ENCODE measurements around the gene DDX51. TPM values are rescaled to one million over a fixed set of nuclear protein-coding genes. Genes with fewer than 3 reads are reported as not detected.

DDX51 gene
- total and polyA plus RNA-seq, 2 experiments from 2014 or later: 12.4 to 18.3 TPM

DNA sequence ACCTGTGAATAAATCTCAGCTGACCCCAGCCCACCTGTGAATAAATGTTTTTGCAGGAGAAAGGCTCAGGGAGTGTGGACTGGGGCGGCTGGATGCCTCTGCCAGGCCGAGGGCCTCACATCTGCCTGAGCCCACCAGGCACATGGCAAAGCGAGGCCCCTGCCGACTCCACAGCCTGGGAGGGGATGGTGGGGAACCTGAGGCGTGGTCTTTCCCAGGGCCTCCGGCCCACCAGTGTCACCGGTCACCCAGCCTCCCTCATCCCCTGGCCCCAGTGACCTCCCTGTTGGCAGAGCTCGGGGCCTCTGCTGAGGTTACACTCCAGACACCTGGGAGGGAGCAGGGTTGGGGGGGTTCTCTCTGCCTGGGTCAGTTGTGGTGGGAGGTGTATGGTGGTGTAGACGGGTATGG is 8.3 kb upstream of the DDX51 start (continued):
- TF ChIP-seq ZNF114 (CRISPR knock-in tag; IDR thresholded peaks at IDR 0.05) (no peak), EZH2 (IDR thresholded peaks at IDR 0.05; ENCODE audit: low read depth, unreplicated experiment) (no peak), CREB1 (CRISPR knock-in tag; IDR thresholded peaks at IDR 0.05; ENCODE audit: low read depth) (no peak), NANOG (IDR thresholded peaks at IDR 0.05; ENCODE audit: borderline replicate concordance) (no peak), ZNF331 (CRISPR knock-in tag; IDR thresholded peaks at IDR 0.05; ENCODE audit: low read depth) (no peak)
- TF ChIP-seq, protein P1, sequence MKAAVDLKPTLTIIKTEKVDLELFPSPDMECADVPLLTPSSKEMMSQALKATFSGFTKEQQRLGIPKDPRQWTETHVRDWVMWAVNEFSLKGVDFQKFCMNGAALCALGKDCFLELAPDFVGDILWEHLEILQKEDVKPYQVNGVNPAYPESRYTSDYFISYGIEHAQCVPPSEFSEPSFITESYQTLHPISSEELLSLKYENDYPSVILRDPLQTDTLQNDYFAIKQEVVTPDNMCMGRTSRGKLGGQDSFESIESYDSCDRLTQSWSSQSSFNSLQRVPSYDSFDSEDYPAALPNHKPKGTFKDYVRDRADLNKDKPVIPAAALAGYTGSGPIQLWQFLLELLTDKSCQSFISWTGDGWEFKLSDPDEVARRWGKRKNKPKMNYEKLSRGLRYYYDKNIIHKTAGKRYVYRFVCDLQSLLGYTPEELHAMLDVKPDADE (IDR thresholded peaks at IDR 0.05): no peak

DNA sequence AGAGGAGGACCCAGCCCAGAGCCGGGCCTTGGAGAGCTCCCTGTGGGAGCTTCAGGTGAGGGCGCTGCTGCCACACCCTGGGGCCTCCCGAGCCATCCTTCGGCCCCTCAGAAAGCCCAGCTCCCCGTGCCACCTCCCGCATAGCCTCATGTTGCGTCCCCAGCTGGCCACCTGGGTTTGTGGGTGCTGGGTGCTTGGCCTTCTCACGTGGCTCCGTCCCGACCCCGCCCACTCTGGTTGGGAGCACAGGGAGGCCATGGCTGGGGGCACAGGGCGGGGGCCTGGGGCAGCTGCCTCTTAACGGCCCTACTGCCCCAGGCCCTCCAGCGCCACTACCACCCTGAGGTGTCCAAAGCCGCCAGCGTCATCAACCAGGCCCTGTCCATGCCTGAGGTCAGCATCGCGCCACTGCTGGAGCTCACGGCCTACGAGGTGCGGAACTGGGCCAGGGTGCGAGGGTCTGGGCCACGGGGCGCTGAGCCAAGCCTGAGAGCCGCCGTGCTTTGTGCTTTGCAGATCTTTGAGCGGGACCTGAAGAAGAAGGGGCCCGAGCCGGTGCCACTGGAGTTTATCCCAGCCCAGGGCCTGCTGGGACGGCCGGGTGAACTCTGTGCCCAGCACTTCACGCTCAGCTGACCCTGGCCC is 7.8 kb upstream of the DDX51 start:
- Mint-ChIP-seq H3K4me3 (no peak overlapping the region), H3K36me3 (ENCODE audit: low read depth) (peaks cover 16% of the 10 kb centered on the region; the same call in 2 of the 3 replicates), H3K27ac (no peak overlapping the region), H3K27me3 (ENCODE audit: insufficient read depth, low read depth, poor library complexity) (peaks cover 3% of the 10 kb centered on the region), H3K4me1 (no peaks in the 10 kb centered on the region), H3K9me3 (peaks cover 2% of the 10 kb centered on the region; the same call in 2 of the 3 replicates)
- Histone ChIP-seq H2AFZ (no peak overlapping the region), H3K4me1 (ENCODE audit: insufficient read depth) (no peaks in the 10 kb centered on the region), H3K36me3 (ENCODE audit: insufficient read depth) (no peaks in the 10 kb centered on the region), H3K27ac (ENCODE audit: low read depth) (no peak overlapping the region), H3K27me3 (ENCODE audit: insufficient read depth) (no peaks in the 10 kb centered on the region), H3K9me2 (ENCODE audit: insufficient read depth) (no peaks in the 10 kb centered on the region), H4K20me1 (replicated peaks; ENCODE audit: insufficient read depth) (no peaks in the 10 kb centered on the region), H3F3A (replicated peaks; ENCODE audit: low read depth) (peaks cover 12% of the 10 kb centered on the region), H3K79me2 (replicated peaks; ENCODE audit: insufficient read depth) (peaks cover 8% of the 10 kb centered on the region), H3K4me2 (no peak overlapping the region), H3K4me3 (no peak overlapping the region)
- no peak for ATAC-seq
- no peak for DNase-seq (ENCODE audit: low spot score)
- TF ChIP-seq, protein P2, sequence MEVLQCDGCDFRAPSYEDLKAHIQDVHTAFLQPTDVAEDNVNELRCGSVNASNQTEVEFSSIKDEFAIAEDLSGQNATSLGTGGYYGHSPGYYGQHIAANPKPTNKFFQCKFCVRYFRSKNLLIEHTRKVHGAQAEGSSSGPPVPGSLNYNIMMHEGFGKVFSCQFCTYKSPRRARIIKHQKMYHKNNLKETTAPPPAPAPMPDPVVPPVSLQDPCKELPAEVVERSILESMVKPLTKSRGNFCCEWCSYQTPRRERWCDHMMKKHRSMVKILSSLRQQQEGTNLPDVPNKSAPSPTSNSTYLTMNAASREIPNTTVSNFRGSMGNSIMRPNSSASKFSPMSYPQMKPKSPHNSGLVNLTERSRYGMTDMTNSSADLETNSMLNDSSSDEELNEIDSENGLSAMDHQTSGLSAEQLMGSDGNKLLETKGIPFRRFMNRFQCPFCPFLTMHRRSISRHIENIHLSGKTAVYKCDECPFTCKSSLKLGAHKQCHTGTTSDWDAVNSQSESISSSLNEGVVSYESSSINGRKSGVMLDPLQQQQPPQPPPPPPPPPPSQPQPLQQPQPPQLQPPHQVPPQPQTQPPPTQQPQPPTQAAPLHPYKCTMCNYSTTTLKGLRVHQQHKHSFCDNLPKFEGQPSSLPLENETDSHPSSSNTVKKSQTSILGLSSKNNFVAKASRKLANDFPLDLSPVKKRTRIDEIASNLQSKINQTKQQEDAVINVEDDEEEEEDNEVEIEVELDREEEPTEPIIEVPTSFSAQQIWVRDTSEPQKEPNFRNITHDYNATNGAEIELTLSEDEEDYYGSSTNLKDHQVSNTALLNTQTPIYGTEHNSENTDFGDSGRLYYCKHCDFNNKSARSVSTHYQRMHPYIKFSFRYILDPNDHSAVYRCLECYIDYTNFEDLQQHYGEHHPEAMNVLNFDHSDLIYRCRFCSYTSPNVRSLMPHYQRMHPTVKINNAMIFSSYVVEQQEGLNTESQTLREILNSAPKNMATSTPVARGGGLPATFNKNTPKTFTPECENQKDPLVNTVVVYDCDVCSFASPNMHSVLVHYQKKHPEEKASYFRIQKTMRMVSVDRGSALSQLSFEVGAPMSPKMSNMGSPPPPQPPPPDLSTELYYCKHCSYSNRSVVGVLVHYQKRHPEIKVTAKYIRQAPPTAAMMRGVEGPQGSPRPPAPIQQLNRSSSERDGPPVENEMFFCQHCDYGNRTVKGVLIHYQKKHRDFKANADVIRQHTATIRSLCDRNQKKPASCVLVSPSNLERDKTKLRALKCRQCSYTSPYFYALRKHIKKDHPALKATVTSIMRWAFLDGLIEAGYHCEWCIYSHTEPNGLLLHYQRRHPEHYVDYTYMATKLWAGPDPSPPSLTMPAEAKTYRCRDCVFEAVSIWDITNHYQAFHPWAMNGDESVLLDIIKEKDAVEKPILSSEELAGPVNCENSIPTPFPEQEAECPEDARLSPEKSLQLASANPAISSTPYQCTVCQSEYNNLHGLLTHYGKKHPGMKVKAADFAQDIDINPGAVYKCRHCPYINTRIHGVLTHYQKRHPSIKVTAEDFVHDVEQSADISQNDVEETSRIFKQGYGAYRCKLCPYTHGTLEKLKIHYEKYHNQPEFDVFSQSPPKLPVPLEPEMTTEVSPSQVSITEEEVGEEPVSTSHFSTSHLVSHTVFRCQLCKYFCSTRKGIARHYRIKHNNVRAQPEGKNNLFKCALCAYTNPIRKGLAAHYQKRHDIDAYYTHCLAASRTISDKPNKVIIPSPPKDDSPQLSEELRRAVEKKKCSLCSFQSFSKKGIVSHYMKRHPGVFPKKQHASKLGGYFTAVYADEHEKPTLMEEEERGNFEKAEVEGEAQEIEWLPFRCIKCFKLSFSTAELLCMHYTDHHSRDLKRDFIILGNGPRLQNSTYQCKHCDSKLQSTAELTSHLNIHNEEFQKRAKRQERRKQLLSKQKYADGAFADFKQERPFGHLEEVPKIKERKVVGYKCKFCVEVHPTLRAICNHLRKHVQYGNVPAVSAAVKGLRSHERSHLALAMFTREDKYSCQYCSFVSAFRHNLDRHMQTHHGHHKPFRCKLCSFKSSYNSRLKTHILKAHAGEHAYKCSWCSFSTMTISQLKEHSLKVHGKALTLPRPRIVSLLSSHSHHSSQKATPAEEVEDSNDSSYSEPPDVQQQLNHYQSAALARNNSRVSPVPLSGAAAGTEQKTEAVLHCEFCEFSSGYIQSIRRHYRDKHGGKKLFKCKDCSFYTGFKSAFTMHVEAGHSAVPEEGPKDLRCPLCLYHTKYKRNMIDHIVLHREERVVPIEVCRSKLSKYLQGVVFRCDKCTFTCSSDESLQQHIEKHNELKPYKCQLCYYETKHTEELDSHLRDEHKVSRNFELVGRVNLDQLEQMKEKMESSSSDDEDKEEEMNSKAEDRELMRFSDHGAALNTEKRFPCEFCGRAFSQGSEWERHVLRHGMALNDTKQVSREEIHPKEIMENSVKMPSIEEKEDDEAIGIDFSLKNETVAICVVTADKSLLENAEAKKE (CRISPR knock-in tag; IDR thresholded peaks at IDR 0.05): no peak
- TF ChIP-seq, protein P1 (IDR thresholded peaks at IDR 0.05): no peak
- TF ChIP-seq POLR2AphosphoS5 (IDR thresholded peaks at IDR 0.05; ENCODE audit: low read depth) (no peak), ZNF114 (CRISPR knock-in tag; IDR thresholded peaks at IDR 0.05) (no peak), NANOG (IDR thresholded peaks at IDR 0.05; ENCODE audit: borderline replicate concordance) (no peak), EZH2phosphoT487 (IDR thresholded peaks at IDR 0.05; ENCODE audit: unreplicated experiment) (no peak), JUNB (IDR thresholded peaks at IDR 0.05; ENCODE audit: unreplicated experiment) (no peak), ZNF331 (CRISPR knock-in tag; IDR thresholded peaks at IDR 0.05; ENCODE audit: low read depth) (no peak)
- TF ChIP-seq, protein P3, sequence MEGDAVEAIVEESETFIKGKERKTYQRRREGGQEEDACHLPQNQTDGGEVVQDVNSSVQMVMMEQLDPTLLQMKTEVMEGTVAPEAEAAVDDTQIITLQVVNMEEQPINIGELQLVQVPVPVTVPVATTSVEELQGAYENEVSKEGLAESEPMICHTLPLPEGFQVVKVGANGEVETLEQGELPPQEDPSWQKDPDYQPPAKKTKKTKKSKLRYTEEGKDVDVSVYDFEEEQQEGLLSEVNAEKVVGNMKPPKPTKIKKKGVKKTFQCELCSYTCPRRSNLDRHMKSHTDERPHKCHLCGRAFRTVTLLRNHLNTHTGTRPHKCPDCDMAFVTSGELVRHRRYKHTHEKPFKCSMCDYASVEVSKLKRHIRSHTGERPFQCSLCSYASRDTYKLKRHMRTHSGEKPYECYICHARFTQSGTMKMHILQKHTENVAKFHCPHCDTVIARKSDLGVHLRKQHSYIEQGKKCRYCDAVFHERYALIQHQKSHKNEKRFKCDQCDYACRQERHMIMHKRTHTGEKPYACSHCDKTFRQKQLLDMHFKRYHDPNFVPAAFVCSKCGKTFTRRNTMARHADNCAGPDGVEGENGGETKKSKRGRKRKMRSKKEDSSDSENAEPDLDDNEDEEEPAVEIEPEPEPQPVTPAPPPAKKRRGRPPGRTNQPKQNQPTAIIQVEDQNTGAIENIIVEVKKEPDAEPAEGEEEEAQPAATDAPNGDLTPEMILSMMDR (conservative IDR thresholded peaks at IDR 0.05; ENCODE audit: low read depth in 2 of 2): no peak

Measured in GM23338 (cell line).